ENCODE results near the gene FYN. TPM values are rescaled to one million over a fixed set of nuclear protein-coding genes. Genes with fewer than 3 reads are reported as not detected.

Gene FYN
- total RNA-seq, result 100 to 1,000 TPM; 108 to 281 (median 186) TPM

- ATAC-seq (ENCODE audit: low FRiP score) (peak; percentile 99), DNase-seq (ENCODE audit: low spot score) (peak; percentile 94)
- TF ChIP-seq CTCF (IDR thresholded peaks at IDR 0.05), result no peak
Measured at GRCh38 chr6:111873178-111874024, at the start of gene FYN. Gene FYN (minus strand): TSS chr6:111873452. CDS start chr6:111720051, 153,401 bp downstream.

- TF ChIP-seq CTCF (IDR thresholded peaks at IDR 0.05), result no peak
- ATAC-seq (ENCODE audit: low FRiP score), result no peak
- no peak for DNase-seq (ENCODE audit: low spot score)
Measured at GRCh38 chr6:111922454-111923297, 49.4 kb upstream of the FYN start.

- ATAC-seq (ENCODE audit: low FRiP score) (no peak), DNase-seq (ENCODE audit: low spot score) (no peak)
- TF ChIP-seq CTCF (IDR thresholded peaks at IDR 0.05), result no peak
Measured at GRCh38 chr6:111921103-111921502, 47.9 kb upstream of the FYN start.

GRCh38 chr6:111920578-111920977 is 47.3 kb upstream of the FYN start:
- ATAC-seq (ENCODE audit: low FRiP score) (no peak), DNase-seq (ENCODE audit: low spot score) (no peak)
- TF ChIP-seq CTCF (IDR thresholded peaks at IDR 0.05), result no peak

- no peak for TF ChIP-seq CTCF (IDR thresholded peaks at IDR 0.05)
- ATAC-seq (ENCODE audit: low FRiP score), result no peak
- no peak for DNase-seq (ENCODE audit: low spot score)
Measured at GRCh38 chr6:111918825-111919224, 45.6 kb upstream of the FYN start.

- ATAC-seq (ENCODE audit: low FRiP score) (no peak), DNase-seq (ENCODE audit: low spot score) (no peak)
- TF ChIP-seq CTCF (IDR thresholded peaks at IDR 0.05), result no peak
Measured at GRCh38 chr6:111916747-111917146, 43.5 kb upstream of the FYN start.
